GM23338 (cell line): ENCODE data around the gene PHLPP2. TPM values are rescaled to one million over a fixed set of nuclear protein-coding genes. Genes with fewer than 3 reads are reported as not detected.

Experiments used
- ATAC-seq: fragments of 200-7000 bp; cut with Tn5 transposase; 3 replicates; pipeline ENCODE4 v1.9.1; 2020
- DNase-seq: peaks from one replicate; pipeline ENCODE4 v3.0.0-alpha.2; 2015; ENCODE audit warnings: low spot score
- H2AFZ ChIP-seq: fragments of 200-600 bp; sonication (generic); 2 replicates; pipeline ENCODE4 v1.8.0; 2016; ENCODE audit warnings: antibody characterized with exemption, mild to moderate bottlenecking, moderate library complexity
- H3F3A ChIP-seq: fragments of 200-600 bp; sonication (generic); replicated peaks from 2 replicates; pipeline ENCODE4 v1.8.0; 2017; ENCODE audit warnings: antibody characterized with exemption, mixed run types, low read depth
- H3K27ac ChIP-seq: fragments of 200-600 bp; sonication (generic); 2 replicates; pipeline ENCODE4 v1.6.1; 2016; ENCODE audit warnings: low read depth
- H3K27me3 ChIP-seq: fragments of 200-600 bp; sonication (generic); 2 replicates; pipeline ENCODE4 v1.8.0; 2016; ENCODE audit warnings: mild to moderate bottlenecking, mixed run types, moderate library complexity; ENCODE audit not compliant: insufficient read depth
- H3K36me3 ChIP-seq: fragments of 200-600 bp; sonication (generic); 2 replicates; pipeline ENCODE4 v1.8.0; 2016; ENCODE audit warnings: mild to moderate bottlenecking; ENCODE audit not compliant: insufficient read depth
- H3K4me1 ChIP-seq: fragments of 200-600 bp; sonication (generic); 2 replicates; pipeline ENCODE4 v1.8.0; 2016; ENCODE audit warnings: mild to moderate bottlenecking, moderate library complexity; ENCODE audit not compliant: insufficient read depth
- H3K4me2 ChIP-seq: fragments of 200-600 bp; sonication (generic); 2 replicates; pipeline ENCODE4 v1.7.1; 2017; ENCODE audit warnings: mixed run types
- H3K4me3 ChIP-seq: fragments of 200-600 bp; sonication (generic); 2 replicates; pipeline ENCODE4 v1.6.1; 2016; ENCODE audit warnings: mixed run types
- H3K79me2 ChIP-seq: fragments of 200-600 bp; sonication (generic); replicated peaks from 2 replicates; pipeline ENCODE4 v1.8.0; 2017; ENCODE audit warnings: mild to moderate bottlenecking; ENCODE audit not compliant: insufficient read depth
- H3K9me2 ChIP-seq: fragments of 200-600 bp; sonication (generic); 2 replicates; pipeline ENCODE4 v1.8.0; 2017; ENCODE audit not compliant: insufficient read depth
- H4K20me1 ChIP-seq: fragments of 200-600 bp; sonication (generic); replicated peaks from 2 replicates; pipeline ENCODE4 v1.8.0; 2017; ENCODE audit warnings: mild to moderate bottlenecking; ENCODE audit not compliant: insufficient read depth
- H3K27ac Mint-ChIP-seq: 2 replicates; pipeline ENCODE4 v1.8.0; 2020; ENCODE audit warnings: inconsistent platforms, mild to moderate bottlenecking, moderate library complexity, mixed read lengths
- H3K27me3 Mint-ChIP-seq: 3 replicates; pipeline ENCODE4 v1.8.0; 2022; ENCODE audit warnings: low read depth, mild to moderate bottlenecking, moderate library complexity, mixed read lengths, inconsistent platforms; ENCODE audit not compliant: insufficient read depth, poor library complexity
- H3K36me3 Mint-ChIP-seq: 3 replicates; pipeline ENCODE4 v1.8.0; 2021; ENCODE audit warnings: low read depth, mild to moderate bottlenecking, inconsistent platforms, moderate library complexity, mixed read lengths
- H3K4me1 Mint-ChIP-seq: 3 replicates; pipeline ENCODE4 v1.8.0; 2020; ENCODE audit warnings: mild to moderate bottlenecking, inconsistent platforms, mixed read lengths
- H3K4me3 Mint-ChIP-seq: 3 replicates; pipeline ENCODE4 v1.8.0; 2021; ENCODE audit warnings: moderate library complexity, mild to moderate bottlenecking, inconsistent platforms, mixed read lengths
- H3K9me3 Mint-ChIP-seq: 3 replicates; pipeline ENCODE4 v1.8.0; 2020; ENCODE audit warnings: moderate library complexity, mild to moderate bottlenecking, inconsistent platforms, mixed read lengths
- EZH2phosphoT487 ChIP-seq: fragments of 200-600 bp; sonication (generic); IDR thresholded peaks from one replicate; pipeline ENCODE4 v1.8.1; 2018; ENCODE audit warnings: antibody characterized with exemption; ENCODE audit not compliant: unreplicated experiment
- NANOG ChIP-seq: IDR thresholded peaks from 2 replicates; pipeline ENCODE4 v1.6.1; 2016; ENCODE audit warnings: antibody characterized with exemption, borderline replicate concordance
- POLR2AphosphoS5 ChIP-seq: IDR thresholded peaks from 2 replicates; pipeline ENCODE4 v1.6.1; 2016; ENCODE audit warnings: antibody characterized with exemption, low read depth
- ZNF331 ChIP-seq: fragments of 250-450 bp; sonication (Bioruptor Pico); IDR thresholded peaks from 2 replicates; pipeline ENCODE4 v1.5.0; 2020; ENCODE audit warnings: low read depth, mild to moderate bottlenecking, moderate library complexity
- ZNF462 ChIP-seq: fragments of 250-450 bp; sonication (Bioruptor Pico); IDR thresholded peaks from 2 replicates; pipeline ENCODE4 v1.5.0; 2020; ENCODE audit warnings: mild to moderate bottlenecking, moderate library complexity
- polyA plus RNA-seq: library from polyadenylated mRNA; unstranded; fragments of >200 nt; fragmentation: Nextera tagmentation; extraction: Ambion mirVana; gene quantifications from 2 replicates; pipeline ENCODE4 v1.2.1, GENCODE V29; 2016
- total RNA-seq: library from RNA; depleted of rRNA; stranded (reverse); fragments of >200 nt; shearing (Covaris generic); gene quantifications from 2 replicates; pipeline ENCODE4 v1.2.3, GENCODE V29; 2014
- TF ChIP-seq, protein P1 (sequence below): IDR thresholded peaks from one replicate; pipeline ENCODE4 v1.6.1; 2018; ENCODE audit warnings: antibody characterized with exemption; ENCODE audit not compliant: unreplicated experiment

Gene PHLPP2
- total and polyA plus RNA-seq, 2 experiments from 2014 or later: 4.2 to 20.5 TPM

GRCh38 chr16:71623597-71623996 lies 100.9 kb downstream of the PHLPP2 start:
- peaks cover 12% of the 10 kb centered on the region for H3K27me3 Mint-ChIP-seq
- DNase-seq: no peak
- no peak overlapping the region for H2AFZ ChIP-seq

More at GRCh38 chr16:71623597-71623996, 100.9 kb downstream of the PHLPP2 start:
- Mint-ChIP-seq H3K36me3 (peaks cover 9% of the 10 kb centered on the region), H3K4me1 (peaks cover 10% of the 10 kb centered on the region), H3K4me3 (no peak overlapping the region), H3K9me3 (peaks cover 7% of the 10 kb centered on the region; the same call in 2 of the 3 replicates), H3K27ac (no peak overlapping the region)
- Histone ChIP-seq H3K27ac (no peak overlapping the region), H3K4me2 (no peak overlapping the region), H3K79me2 (peaks cover 14% of the 10 kb centered on the region), H3K36me3 (0 out of 2 replicates have a peak, but pooled peaks cover 3% of the 10 kb centered on the region), H4K20me1 (0 out of 2 replicates have a peak, but pooled peaks cover 5% of the 10 kb centered on the region), H3K9me2 (0 out of 2 replicates have a peak, but pooled peaks cover 7% of the 10 kb centered on the region), H3F3A (no peaks in the 10 kb centered on the region), H3K4me1 (peaks cover 11% of the 10 kb centered on the region), H3K27me3 (no peaks in the 10 kb centered on the region), H3K4me3 (no peak overlapping the region)
- TF ChIP-seq ZNF462 (no peak), EZH2phosphoT487 (no peak), ZNF331 (CRISPR knock-in tag) (no peak), NANOG (no peak), POLR2AphosphoS5 (no peak)
- TF ChIP-seq, protein P1, sequence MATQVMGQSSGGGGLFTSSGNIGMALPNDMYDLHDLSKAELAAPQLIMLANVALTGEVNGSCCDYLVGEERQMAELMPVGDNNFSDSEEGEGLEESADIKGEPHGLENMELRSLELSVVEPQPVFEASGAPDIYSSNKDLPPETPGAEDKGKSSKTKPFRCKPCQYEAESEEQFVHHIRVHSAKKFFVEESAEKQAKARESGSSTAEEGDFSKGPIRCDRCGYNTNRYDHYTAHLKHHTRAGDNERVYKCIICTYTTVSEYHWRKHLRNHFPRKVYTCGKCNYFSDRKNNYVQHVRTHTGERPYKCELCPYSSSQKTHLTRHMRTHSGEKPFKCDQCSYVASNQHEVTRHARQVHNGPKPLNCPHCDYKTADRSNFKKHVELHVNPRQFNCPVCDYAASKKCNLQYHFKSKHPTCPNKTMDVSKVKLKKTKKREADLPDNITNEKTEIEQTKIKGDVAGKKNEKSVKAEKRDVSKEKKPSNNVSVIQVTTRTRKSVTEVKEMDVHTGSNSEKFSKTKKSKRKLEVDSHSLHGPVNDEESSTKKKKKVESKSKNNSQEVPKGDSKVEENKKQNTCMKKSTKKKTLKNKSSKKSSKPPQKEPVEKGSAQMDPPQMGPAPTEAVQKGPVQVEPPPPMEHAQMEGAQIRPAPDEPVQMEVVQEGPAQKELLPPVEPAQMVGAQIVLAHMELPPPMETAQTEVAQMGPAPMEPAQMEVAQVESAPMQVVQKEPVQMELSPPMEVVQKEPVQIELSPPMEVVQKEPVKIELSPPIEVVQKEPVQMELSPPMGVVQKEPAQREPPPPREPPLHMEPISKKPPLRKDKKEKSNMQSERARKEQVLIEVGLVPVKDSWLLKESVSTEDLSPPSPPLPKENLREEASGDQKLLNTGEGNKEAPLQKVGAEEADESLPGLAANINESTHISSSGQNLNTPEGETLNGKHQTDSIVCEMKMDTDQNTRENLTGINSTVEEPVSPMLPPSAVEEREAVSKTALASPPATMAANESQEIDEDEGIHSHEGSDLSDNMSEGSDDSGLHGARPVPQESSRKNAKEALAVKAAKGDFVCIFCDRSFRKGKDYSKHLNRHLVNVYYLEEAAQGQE: no peak
- no peak for ATAC-seq
